GM21723 (cell line): Measurements from ENCODE around the gene SPAG16.

Experiments
- ATAC-seq: cut with Tn5 transposase; IDR thresholded peaks from one replicate; pipeline ENCODE4 v1.9.1; 2021; ENCODE audit warnings: mild to moderate bottlenecking, moderate library complexity; ENCODE audit not compliant: unreplicated experiment

Gene SPAG16

GRCh38 chr2:213537579-213537978 is 253.3 kb downstream of the SPAG16 start:
- peak; percentile 66 for ATAC-seq

- ATAC-seq, result no peak
Measured at GRCh38 chr2:213544940-213545339, 260.7 kb downstream of the SPAG16 start.

- ATAC-seq, result peak; percentile 57
Measured at GRCh38 chr2:213545481-213545880, 261.2 kb downstream of the SPAG16 start.

- ATAC-seq, result peak; percentile 56
Measured at GRCh38 chr2:213545964-213546475, 261.8 kb downstream of the SPAG16 start.

- no peak for ATAC-seq
Measured at GRCh38 chr2:213551526-213551925, 267.3 kb downstream of the SPAG16 start.

- no peak for ATAC-seq
Measured at GRCh38 chr2:213559053-213559452, 274.8 kb downstream of the SPAG16 start.

GRCh38 chr2:213561759-213562158 is 277.5 kb downstream of the SPAG16 start:
- no peak for ATAC-seq

GRCh38 chr2:213562539-213563180 is 278.4 kb downstream of the SPAG16 start:
- no peak for ATAC-seq

GRCh38 chr2:213566846-213567245 is 282.6 kb downstream of the SPAG16 start:
- no peak for ATAC-seq

- ATAC-seq, result no peak
Measured at GRCh38 chr2:213609570-213610170, 325.4 kb downstream of the SPAG16 start.

- ATAC-seq, result peak; percentile 72
Measured at GRCh38 chr2:213627054-213627710, 342.9 kb downstream of the SPAG16 start.

- ATAC-seq, result peak; percentile 37
Measured at GRCh38 chr2:213627835-213628460, 343.7 kb downstream of the SPAG16 start.

- no peak for ATAC-seq
Measured at GRCh38 chr2:213640738-213641425, 356.6 kb downstream of the SPAG16 start.

- no peak for ATAC-seq
Measured at GRCh38 chr2:213644926-213645325, 360.7 kb downstream of the SPAG16 start.

- no peak for ATAC-seq
Measured at GRCh38 chr2:213649176-213649575, 364.9 kb downstream of the SPAG16 start.

GRCh38 chr2:213664817-213665216 is 380.6 kb downstream of the SPAG16 start:
- no peak for ATAC-seq

GRCh38 chr2:213669657-213670056 is 385.4 kb downstream of the SPAG16 start:
- ATAC-seq, result no peak

GRCh38 chr2:213678437-213679218 is 394.4 kb downstream of the SPAG16 start:
- ATAC-seq, result no peak

GRCh38 chr2:213679894-213680293 is 395.6 kb downstream of the SPAG16 start:
- no peak for ATAC-seq

GRCh38 chr2:213682276-213682675 is 398.0 kb downstream of the SPAG16 start:
- ATAC-seq, result no peak
